K562 (cell line): ENCODE measurements around the gene ZNF749. TPM values are rescaled to one million over a fixed set of nuclear protein-coding genes. Genes with fewer than 3 reads are reported as not detected.

ENCODE experiments used
- DMBX1 ChIP-seq: fragments of 250-450 bp; sonication (Bioruptor Pico); IDR thresholded peaks from 2 replicates; pipeline ENCODE4 v1.8.0; 2022; ENCODE audit warnings: inconsistent platforms, mild to moderate bottlenecking, moderate library complexity, borderline replicate concordance
- EHMT2 ChIP-seq: fragments of 450-650 bp; IDR thresholded peaks from 2 replicates; pipeline ENCODE4 v1.6.1; 2018; ENCODE audit warnings: antibody characterized with exemption
- HMG20A ChIP-seq: fragments of 450-650 bp; formaldehyde crosslinking; conservative IDR thresholded peaks from 2 replicates; pipeline ENCODE4 v1.4.0; 2020; ENCODE audit warnings: mild to moderate bottlenecking, mixed read lengths
- SRSF1 ChIP-seq: fragments of 200-400 bp; formaldehyde crosslinking; IDR thresholded peaks from 2 replicates; pipeline ENCODE4 v1.6.1; 2017; ENCODE audit warnings: mild to moderate bottlenecking, low read depth, low read length, moderate library complexity
- ZNF140 ChIP-seq: fragments of 250-450 bp; sonication (Bioruptor Pico); IDR thresholded peaks from 2 replicates; pipeline ENCODE4 v1.8.0; 2021; ENCODE audit warnings: moderate library complexity, mild to moderate bottlenecking, inconsistent platforms
- ZNF644 ChIP-seq: fragments of 200-800 bp; sonication (Bioruptor generic); IDR thresholded peaks from 2 replicates; pipeline ENCODE4 v1.6.1; 2016; ENCODE audit warnings: low read depth, missing genetic modification characterization, missing compliant biosample characterization
- polyA plus RNA-seq, 8 experiments: library from polyadenylated mRNA; depleted of rRNA in 4 of 8; stranded (reverse) in 5 of 8; unstranded in 3 of 8; fragments of >200 nt; fragmentation: Nextera tagmentation in 2 of 8; fragmentation: Illumina TruSeq in 1 of 8; extraction: Ambion mirVana in 2 of 8; extraction: Trizol in 1 of 8; gene quantifications; 2 replicates each; pipeline versions ENCODE4 v1.2.1 to v1.2.3, GENCODE V29; 2011 to 2014; ENCODE audit warnings: inconsistent platforms in 1 of 8, missing spikeins in 1 of 8
- total RNA-seq, 7 experiments: library from RNA; depleted of rRNA in 6 of 7; stranded (reverse); fragments of >200 nt in 6 of 7; fragmentation: Illumina TruSeq in 2 of 7; extraction: Trizol in 2 of 7; gene quantifications; 2 replicates each; pipeline versions ENCODE4 v1.2.1 to v1.2.3, GENCODE V29; 2011 to 2021; ENCODE audit warnings: low replicate concordance in 1 of 7
- TF ChIP-seq, protein P1 (sequence below): fragments of 450-650 bp; IDR thresholded peaks from 2 replicates; pipeline ENCODE4 v1.7.1; 2018; ENCODE audit warnings: mild to moderate bottlenecking, low read depth; ENCODE audit not compliant: partially characterized antibody
- TF ChIP-seq, protein P2 (sequence below): fragments of 200-400 bp; formaldehyde crosslinking; IDR thresholded peaks from 2 replicates; pipeline ENCODE4 v1.6.1; 2017; ENCODE audit warnings: mild to moderate bottlenecking, low read depth, low read length, moderate library complexity
- TF ChIP-seq, protein P3 (sequence below), 2 experiments: IDR thresholded peaks in 1 of 2; conservative IDR thresholded peaks in 1 of 2; 2 replicates each; pipeline ENCODE4 v1.6.1; 2016; ENCODE audit warnings: low read depth in 2 of 2, mild to moderate bottlenecking in 1 of 2, missing compliant biosample characterization in 1 of 2, missing genetic modification characterization in 1 of 2, moderate library complexity in 1 of 2
- TF ChIP-seq, protein P4 (sequence below): fragments of 450-650 bp; formaldehyde crosslinking; IDR thresholded peaks from 2 replicates; pipeline ENCODE4 v1.4.0; 2020; ENCODE audit warnings: mild to moderate bottlenecking, moderate library complexity
- TF ChIP-seq, protein P5 (sequence below): fragments of 450-650 bp; IDR thresholded peaks from 2 replicates; pipeline ENCODE4 v1.6.1; 2018; ENCODE audit not compliant: partially characterized antibody

The ZNF749 gene
- total and polyA plus RNA-seq, 9 of the 15 experiments (the other 6 are each of a cell fraction or from before 2014, with no cell fraction given), result 5.3 to 33.2 (median 15.0) TPM

DNA sequence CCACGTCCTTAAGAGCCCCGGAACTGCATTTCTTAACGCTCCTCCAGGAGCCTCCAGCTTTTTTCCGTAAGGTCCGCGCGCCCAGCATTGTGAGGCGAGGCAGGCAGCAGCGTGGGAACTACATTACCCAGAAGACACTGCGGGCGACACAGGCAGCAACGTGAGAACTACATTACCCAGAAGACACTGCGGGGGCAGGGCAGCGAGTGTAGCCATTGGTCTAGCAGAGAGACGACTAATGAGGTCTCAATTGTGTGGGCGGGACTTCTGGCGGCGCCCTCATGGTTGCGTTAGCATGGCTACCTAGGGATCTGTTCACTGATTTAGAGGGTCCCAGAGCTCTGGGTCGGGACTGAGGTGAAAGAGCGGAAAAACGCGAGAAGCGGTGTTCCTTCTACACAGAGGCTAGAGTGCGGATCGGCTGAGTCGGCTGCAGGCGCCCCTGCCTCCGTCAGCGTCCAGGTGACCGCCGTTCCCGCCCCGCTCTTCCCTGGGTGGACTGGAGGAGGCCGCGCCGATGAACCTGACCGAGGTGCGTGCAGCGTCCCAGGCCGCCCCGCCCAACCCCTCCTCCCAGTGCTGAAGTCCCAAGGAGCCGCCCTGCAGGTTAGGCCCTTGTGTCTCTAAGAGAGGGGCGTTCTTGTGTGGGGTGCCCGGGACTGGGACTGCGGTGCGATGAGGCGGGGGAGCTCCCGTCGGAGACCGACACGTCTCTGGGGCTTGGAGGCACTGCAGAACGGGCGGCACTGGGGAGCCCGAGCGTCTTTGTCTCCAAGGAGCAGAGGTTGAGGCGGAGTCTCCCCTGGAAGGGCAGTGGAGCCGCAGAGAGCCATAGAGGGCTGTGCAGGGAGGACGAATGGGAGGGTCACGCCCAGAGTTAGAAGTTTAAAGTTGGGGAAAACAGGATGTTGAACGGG lies at the start of gene ZNF749 (continued):
- TF ChIP-seq, protein P1, sequence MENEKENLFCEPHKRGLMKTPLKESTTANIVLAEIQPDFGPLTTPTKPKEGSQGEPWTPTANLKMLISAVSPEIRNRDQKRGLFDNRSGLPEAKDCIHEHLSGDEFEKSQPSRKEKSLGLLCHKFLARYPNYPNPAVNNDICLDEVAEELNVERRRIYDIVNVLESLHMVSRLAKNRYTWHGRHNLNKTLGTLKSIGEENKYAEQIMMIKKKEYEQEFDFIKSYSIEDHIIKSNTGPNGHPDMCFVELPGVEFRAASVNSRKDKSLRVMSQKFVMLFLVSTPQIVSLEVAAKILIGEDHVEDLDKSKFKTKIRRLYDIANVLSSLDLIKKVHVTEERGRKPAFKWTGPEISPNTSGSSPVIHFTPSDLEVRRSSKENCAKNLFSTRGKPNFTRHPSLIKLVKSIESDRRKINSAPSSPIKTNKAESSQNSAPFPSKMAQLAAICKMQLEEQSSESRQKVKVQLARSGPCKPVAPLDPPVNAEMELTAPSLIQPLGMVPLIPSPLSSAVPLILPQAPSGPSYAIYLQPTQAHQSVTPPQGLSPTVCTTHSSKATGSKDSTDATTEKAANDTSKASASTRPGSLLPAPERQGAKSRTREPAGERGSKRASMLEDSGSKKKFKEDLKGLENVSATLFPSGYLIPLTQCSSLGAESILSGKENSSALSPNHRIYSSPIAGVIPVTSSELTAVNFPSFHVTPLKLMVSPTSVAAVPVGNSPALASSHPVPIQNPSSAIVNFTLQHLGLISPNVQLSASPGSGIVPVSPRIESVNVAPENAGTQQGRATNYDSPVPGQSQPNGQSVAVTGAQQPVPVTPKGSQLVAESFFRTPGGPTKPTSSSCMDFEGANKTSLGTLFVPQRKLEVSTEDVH, result no peak
- TF ChIP-seq DMBX1 (CRISPR knock-in tag) (no peak), EHMT2 (no peak), ZNF140 (CRISPR knock-in tag) (no peak), HMG20A (CRISPR knock-in tag) (no peak), ZNF644 (peak; percentile 86; the same call in 1 of the 2 replicates), SRSF1 (no peak)
- TF ChIP-seq, protein P2, sequence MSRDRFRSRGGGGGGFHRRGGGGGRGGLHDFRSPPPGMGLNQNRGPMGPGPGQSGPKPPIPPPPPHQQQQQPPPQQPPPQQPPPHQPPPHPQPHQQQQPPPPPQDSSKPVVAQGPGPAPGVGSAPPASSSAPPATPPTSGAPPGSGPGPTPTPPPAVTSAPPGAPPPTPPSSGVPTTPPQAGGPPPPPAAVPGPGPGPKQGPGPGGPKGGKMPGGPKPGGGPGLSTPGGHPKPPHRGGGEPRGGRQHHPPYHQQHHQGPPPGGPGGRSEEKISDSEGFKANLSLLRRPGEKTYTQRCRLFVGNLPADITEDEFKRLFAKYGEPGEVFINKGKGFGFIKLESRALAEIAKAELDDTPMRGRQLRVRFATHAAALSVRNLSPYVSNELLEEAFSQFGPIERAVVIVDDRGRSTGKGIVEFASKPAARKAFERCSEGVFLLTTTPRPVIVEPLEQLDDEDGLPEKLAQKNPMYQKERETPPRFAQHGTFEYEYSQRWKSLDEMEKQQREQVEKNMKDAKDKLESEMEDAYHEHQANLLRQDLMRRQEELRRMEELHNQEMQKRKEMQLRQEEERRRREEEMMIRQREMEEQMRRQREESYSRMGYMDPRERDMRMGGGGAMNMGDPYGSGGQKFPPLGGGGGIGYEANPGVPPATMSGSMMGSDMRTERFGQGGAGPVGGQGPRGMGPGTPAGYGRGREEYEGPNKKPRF, result no peak
- TF ChIP-seq, protein P3, sequence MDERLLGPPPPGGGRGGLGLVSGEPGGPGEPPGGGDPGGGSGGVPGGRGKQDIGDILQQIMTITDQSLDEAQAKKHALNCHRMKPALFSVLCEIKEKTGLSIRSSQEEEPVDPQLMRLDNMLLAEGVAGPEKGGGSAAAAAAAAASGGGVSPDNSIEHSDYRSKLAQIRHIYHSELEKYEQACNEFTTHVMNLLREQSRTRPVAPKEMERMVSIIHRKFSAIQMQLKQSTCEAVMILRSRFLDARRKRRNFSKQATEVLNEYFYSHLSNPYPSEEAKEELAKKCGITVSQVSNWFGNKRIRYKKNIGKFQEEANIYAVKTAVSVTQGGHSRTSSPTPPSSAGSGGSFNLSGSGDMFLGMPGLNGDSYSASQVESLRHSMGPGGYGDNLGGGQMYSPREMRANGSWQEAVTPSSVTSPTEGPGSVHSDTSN (CRISPR knock-in tag; IDR thresholded peaks at IDR 0.05; ENCODE audit: low read depth), result no peak
- TF ChIP-seq, protein P3 (tag; conservative IDR thresholded peaks at IDR 0.05; ENCODE audit: low read depth), result peak; percentile 89
- TF ChIP-seq, protein P4, sequence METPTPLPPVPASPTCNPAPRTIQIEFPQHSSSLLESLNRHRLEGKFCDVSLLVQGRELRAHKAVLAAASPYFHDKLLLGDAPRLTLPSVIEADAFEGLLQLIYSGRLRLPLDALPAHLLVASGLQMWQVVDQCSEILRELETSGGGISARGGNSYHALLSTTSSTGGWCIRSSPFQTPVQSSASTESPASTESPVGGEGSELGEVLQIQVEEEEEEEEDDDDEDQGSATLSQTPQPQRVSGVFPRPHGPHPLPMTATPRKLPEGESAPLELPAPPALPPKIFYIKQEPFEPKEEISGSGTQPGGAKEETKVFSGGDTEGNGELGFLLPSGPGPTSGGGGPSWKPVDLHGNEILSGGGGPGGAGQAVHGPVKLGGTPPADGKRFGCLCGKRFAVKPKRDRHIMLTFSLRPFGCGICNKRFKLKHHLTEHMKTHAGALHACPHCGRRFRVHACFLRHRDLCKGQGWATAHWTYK, result no peak
- TF ChIP-seq, protein P5, sequence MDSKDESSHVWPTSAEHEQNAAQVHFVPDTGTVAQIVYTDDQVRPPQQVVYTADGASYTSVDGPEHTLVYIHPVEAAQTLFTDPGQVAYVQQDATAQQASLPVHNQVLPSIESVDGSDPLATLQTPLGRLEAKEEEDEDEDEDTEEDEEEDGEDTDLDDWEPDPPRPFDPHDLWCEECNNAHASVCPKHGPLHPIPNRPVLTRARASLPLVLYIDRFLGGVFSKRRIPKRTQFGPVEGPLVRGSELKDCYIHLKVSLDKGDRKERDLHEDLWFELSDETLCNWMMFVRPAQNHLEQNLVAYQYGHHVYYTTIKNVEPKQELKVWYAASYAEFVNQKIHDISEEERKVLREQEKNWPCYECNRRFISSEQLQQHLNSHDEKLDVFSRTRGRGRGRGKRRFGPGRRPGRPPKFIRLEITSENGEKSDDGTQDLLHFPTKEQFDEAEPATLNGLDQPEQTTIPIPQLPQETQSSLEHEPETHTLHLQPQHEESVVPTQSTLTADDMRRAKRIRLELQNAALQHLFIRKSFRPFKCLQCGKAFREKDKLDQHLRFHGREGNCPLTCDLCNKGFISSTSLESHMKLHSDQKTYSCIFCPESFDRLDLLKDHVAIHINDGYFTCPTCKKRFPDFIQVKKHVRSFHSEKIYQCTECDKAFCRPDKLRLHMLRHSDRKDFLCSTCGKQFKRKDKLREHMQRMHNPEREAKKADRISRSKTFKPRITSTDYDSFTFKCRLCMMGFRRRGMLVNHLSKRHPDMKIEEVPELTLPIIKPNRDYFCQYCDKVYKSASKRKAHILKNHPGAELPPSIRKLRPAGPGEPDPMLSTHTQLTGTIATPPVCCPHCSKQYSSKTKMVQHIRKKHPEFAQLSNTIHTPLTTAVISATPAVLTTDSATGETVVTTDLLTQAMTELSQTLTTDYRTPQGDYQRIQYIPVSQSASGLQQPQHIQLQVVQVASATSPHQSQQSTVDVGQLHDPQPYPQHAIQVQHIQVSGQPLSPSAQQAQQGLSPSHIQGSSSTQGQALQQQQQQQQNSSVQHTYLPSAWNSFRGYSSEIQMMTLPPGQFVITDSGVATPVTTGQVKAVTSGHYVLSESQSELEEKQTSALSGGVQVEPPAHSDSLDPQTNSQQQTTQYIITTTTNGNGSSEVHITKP, result peak; percentile 9
